Panc1 (cell line): ENCODE measurements around the gene LCOR.

Experiments used
- CTCF ChIP-seq: fragments of 450-650 bp; IDR thresholded peaks from 2 replicates; pipeline ENCODE4 v1.5.1; 2017; ENCODE audit warnings: mild to moderate bottlenecking
- POLR2AphosphoS5 ChIP-seq: IDR thresholded peaks from 2 replicates; pipeline ENCODE4 v1.6.1; 2012; ENCODE audit warnings: mild to moderate bottlenecking, low read depth, low read length, moderate library complexity
- REST ChIP-seq, 2 experiments: IDR thresholded peaks; 2 replicates each; pipeline ENCODE4 v1.6.1; 2011 to 2012; ENCODE audit warnings: low read depth in 2 of 2, control low read depth in 1 of 2, low read length in 1 of 2, mild to moderate bottlenecking in 1 of 2, moderate library complexity in 1 of 2; ENCODE audit not compliant: insufficient read depth in 1 of 2
- SIN3A ChIP-seq: IDR thresholded peaks from 2 replicates; pipeline ENCODE4 v1.6.1; 2012; ENCODE audit warnings: low read depth, mild to moderate bottlenecking, low read length, moderate library complexity, borderline replicate concordance; ENCODE audit not compliant: insufficient read depth
- TCF7L2 ChIP-seq: IDR thresholded peaks from 2 replicates; pipeline ENCODE4 v1.6.1; 2011; ENCODE audit warnings: mild to moderate bottlenecking, low read depth, low read length, inconsistent platforms

- TF ChIP-seq POLR2AphosphoS5 (no peak), SIN3A (no peak), CTCF (no peak), REST (IDR thresholded peaks at IDR 0.05; ENCODE audit: insufficient read depth in 1 of 2, low read depth in 2 of 2, low read length in 1 of 2) (no peak), TCF7L2 (no peak)
Observed at GRCh38 chr10:97040706-97041105, 208.6 kb downstream of the LCOR start.
